Medulla oblongata (tissue), 1 donor: ENCODE results near the gene TIAL1.
"Not testable (repeated sequence)": the region's sequence is repeated elsewhere in the genome, so short reads cannot be mapped to it uniquely, and the experiment has no call there.

Source experiments
- DNase-seq: peaks from one replicate; pipeline ENCODE4 v3.0.0-alpha.2; 2015; ENCODE audit errors: extremely low spot score

Gene TIAL1

DNA sequence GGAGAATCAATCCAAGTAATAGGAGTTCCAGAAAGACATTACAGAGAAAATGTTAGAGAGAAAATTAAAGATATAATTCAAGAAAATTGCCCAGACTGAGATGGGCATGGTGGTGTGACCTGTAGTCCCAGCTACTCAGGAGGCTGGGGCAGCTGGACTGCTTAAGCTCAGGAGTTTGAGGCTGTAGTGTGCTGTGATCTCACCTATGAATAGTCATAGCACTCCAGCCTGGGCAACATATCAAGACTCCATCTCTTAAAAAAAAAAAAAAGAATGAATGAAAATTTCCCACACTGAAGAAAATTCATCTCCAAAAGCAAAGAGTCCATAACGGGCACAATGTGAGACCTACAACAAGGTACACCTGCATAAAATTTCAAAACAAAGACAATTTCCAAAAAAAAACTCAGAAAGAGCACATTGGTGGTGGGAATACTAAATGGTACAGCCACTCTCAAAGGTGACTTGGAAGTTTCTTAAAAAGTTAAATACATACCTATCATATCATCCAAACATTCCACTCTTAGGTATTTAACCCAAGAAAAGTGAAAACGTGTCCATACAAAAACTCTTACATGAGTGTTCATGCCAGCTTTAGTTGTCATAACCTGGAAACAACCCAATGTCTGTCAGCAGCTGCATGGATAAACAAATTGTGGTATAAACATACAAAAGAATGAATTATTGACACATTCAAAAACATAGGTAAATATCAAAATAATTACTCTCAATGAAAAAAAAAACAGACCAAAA is 47.3 kb downstream of the TIAL1 start:
- DNase-seq, result no peak

DNA sequence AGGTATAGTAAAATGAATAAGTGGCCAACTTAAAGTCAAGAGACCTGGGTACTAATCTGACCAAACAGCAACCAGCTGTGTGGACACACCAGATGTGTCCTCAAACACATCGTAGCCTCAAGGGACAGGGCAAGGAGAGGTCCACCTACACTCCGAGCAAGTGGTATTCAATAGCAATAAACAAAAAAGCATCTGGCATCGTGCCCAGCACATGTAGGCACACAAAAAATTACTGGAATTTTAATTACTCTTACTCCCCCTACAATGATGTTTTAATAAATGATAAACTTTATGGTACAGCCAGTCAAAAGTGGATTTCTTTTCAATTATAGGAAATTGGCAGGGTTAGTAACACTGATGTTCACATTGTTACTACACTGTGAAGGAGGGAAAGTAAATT is 50.8 kb downstream of the TIAL1 start:
- DNase-seq, result no peak

DNA sequence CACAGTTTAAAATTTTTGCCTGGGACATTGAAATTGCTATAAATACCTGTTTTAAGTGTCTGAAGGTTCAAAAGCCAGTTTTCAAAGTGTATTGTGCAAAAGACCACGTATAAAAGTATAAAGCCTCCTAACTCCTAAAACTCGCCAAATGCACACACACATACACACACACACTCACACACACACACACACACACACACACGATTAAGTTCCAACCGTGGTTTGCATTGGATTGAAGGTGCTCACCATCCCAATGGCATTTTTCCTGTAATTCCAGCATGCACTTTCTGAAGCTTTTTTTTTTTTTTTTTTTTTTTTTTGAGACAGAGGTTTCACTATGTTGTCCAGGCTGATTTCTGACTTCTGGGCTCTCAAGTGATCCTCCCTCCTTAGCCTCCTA is 51.5 kb downstream of the TIAL1 start:
- no peak for DNase-seq

DNA sequence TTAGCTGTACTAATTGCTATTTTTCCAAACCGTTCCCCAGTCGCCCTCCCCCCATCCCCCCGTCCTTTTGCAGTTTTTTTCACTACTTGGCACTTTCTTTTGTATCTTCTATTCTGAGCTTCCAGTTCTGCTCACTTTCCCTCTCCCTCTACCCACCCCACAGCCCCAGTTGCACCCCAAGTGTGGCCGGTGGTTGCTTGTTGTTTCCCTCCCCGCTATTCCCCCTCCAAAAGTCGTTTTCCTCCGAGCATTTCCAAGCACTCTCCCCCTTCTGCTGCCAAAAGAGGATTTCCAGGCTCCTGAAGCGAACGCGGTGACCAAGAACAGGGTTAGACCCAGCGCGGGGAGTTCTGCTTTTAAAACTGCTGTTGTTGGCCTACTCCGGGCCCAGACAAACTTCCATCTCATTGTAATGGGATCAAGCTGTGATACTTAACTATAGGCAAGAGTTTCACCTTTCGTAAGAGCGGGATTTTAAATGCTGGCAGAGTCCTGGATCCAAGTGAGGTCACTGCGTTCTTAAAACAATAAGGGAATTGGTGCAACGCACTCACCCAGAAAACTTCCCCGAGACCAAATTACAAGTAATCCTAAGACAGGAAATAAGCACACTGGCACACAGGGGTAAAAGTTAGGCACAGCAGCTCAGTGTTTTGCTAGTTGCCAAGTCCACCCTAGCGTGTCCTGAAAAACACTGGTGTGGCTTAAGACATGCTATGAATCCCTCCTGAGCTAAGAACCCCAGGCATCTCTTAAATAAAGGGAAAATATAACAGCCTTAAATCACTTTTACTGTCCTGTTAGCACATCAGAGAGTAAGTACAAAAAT is 52.7 kb downstream of the TIAL1 start:
- DNase-seq, result peak; percentile 19

DNA sequence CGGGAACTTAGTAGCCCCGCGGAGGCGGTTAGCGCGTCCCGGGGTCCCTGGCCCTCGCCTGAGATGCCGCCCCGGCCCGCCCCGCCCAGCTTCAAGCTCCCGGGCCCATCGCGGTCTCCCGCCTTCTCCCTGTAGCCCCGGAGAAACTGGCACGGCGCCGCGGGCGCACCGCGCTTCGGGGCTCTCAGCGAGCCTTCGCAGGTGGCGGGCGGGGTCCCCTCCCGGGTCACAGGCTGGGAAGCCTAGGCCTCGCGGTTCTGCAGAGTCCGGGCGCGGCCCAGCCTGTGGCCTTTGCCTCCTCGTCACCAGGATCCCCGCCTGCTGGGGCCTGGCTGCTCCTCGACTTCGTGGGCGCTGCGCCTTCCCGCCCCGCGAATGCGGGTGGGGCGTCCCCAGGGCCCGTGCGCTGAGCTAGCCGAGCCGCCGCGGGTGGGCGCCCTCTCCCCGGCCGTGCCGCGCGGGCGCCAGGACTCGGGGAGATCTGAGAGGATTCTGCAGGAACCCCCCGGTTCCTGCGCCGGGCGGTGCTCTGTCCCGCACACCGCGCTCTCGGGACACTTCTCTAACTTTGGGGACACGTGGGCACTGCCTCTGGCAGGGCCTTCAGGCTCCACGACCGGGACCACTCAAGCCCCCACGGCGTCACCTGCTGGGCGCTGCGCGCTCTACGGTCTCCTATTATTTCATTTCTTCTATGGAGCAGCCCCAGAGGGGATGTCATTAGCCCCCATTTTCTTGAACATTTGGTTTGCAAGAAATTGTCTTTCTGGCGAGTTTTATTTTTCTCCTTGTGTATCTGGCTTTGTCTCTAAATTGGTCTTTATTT is 53.6 kb downstream of the TIAL1 start:
- DNase-seq, result peak; percentile 56

DNA sequence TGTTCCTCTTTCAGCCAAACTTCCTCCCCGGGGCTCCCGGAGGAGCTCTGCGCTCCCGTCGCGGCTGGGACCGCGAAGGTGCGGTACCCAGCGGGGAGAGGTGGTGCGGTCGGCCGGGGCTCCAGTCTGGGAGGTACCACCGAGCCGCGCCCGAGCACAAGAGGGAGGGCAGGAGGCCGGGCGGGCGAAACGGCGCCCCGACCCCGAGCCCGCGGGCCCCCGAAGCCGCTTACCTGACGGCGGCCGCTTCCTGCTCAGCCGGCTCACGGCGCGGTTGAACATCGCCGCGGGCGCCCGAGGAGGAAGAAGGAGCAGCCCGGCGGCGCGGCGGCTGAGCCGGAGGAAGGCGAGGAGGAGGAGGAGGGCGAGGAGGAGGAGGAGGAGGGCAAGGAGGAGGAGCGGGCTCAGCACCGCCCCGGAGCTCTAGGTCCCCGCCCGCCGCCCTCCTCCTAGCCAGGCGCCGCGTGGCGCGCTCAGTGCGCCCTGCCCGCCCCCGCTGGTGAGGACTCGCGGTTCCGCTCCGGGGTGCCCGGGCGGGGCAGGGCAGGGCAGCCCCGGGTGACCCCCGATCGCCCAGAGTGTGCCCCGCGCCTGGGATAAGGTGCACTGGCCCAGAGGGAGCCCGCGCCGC is 54.3 kb downstream of the TIAL1 start, which contains the start of gene RGS10:
Gene RGS10, minus strand, starts transcription at position 363 of the 631 bp plus-strand sequence. Its CDS starts 81 bp downstream, at position 282.
- peak; percentile 75 for DNase-seq

DNA sequence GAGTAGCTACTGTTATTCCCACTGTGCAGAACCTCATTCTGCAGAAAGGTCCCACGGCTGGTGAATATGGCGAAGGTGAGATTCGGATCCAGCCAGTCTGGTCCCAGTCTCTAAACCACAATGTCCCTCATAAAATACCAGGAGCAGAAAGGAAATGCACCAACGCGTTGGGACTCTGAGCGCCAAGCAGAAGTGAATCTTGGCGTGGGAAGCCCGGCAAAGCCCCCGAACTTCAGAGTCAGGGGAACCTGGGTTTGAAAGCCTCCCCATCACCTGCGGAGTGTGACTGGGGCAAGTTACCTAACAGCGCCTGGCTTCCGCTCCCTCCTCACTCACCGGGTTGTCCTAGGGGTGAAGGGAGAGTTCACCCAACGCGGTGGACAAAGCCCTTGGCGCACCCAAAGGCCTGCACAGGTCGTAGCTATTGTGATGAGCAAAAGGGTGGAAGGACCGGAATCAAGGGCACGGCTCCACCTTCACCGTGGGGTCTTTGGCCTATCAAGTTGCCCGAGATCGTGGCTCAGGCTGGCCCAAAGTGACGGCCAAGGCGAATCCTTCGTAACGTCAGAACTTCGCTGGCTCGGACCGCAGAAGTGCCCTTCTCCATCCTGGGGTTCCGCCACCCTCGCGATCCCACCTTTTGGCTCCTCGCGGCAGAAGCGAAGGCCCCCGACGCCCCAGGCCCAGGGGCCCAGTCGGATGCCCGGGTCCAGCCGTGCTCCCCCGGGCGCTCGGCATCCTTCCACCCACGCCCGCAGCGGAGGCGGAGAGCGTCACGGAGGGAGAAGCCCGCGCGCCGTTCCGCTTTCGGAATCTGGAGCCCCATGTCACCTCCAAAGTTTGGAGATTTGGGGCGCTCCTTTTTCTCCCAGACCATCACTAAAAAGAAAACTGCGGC is 55.1 kb downstream of the TIAL1 start:
- peak; percentile 28 for DNase-seq

DNA sequence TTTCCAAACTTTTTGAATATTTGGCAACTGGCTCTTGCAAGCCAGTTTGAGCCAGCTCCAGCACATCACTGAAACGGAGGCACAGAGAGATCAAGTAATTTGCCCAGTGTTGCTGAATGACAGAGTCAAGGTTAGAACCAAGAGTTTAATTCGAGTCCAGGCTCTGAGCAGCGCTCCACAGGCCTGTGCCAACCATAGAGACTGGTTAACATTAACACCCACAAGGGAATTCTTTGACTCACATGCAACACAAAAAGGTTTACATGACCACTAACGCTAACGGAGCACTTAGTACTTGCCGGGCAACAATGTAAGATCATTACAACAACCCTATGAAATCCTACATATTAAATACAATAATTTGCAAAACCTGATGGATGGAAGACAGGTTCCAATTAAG is 55.7 kb downstream of the TIAL1 start:
- no peak for DNase-seq

DNA sequence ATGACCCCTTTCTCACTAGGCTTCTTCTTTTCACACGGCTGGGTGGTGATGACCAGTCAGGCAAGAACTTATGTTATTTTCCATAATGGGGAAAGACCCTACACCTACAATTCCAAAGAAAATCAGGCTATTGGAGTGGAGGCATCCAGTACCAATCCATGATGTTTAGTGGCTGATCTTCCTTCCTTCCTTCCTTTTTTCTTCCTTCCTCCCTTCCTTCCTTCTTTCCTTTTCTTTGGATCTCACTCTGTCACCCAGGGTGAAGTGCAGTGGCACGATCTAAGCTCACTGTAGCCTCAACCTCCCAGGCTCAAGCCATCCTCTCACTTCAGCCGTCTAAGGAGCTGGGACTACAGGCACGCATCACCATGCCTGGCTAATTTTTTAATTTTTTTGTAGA is 56.7 kb downstream of the TIAL1 start:
- no peak for DNase-seq

DNA sequence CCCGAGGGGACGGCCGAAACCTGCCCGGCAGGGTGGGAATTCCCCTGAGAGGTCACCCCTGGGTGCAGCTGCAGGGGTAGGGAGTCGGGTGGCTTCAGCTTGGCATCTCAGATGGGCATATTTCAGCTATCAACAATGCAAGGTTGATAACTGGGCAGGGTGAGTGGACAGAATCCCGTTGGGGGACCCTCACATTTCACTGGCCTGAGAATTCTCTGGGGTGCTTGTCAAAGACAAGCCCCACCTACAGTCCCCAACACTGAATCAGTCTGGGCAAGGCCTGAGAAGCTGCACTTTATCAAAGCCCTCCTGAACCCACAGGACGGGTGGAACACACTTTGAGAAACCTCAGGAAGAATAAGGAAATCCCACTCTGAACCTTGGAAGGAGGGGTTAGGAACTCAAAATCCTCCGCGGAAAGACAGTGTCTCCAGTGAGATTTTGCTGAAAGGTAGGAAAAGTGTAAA is 57.4 kb downstream of the TIAL1 start:
- DNase-seq, result no peak

DNA sequence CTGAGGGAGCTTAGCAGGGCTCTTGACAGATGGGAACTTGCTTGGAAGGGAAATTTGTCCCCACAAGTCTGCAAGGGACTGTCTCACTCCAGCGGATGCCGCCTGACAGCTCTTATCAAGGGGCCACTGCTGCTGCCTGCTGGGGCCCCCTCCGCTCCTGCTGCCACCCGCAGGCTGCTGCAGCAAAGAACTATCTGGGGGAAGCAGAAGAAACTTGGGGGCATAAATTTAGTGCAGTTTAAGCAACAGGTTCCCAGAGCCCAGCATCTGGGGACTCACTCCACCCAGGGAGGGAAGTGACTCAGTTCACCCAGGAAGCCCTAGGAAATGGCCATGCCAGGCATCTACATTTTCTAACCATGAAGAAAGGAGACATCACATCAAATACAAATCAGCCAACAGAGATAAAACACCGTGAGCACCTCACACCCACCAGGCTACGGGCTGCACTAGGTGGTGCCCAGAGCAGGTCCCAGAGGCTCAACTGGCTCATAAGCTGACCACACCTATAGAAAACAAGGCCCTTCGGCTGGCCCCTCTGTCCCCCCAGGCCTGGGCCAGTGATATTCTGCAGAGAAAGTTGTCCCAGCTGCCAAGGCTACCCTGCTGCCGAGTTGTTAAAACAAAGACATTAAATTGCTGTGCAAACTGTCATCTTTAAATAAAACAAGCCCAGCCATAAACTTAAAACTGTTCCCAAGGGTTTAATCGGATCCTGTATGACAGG is 58.0 kb downstream of the TIAL1 start:
- DNase-seq, result no peak

DNA sequence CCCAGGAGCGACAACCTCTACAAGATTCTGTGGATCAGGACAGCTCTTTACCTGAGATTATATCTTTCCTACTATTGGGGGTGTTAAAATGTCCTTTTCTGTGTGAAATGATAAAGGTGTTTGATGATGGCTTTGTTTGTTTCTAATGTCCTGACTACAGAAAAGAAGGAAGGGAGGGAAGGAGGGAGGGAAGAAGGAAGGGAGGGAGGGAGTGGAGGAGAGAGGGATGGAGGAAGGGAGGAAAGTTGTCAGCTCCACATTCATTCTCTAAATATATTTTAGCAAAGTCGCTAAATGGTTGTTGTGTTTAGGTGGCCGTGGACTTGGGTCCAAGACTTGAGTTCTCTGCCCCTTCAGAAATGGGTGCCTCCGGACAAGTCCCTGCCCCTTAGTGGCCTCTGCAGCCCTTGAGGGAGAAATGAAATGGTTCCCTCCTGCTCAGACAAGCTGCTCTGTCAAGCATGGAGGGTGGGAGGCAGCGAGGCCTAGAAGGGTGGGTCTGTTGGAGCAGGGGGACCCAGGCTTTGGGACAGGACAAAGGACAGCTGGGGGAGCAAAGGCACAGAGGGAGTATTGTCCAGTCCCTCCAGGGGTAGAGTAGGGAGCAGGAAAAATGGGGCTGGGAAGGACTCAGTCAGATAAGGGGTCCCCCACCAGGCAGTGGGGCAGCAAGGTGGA is 58.7 kb downstream of the TIAL1 start:
- no peak for DNase-seq

DNA sequence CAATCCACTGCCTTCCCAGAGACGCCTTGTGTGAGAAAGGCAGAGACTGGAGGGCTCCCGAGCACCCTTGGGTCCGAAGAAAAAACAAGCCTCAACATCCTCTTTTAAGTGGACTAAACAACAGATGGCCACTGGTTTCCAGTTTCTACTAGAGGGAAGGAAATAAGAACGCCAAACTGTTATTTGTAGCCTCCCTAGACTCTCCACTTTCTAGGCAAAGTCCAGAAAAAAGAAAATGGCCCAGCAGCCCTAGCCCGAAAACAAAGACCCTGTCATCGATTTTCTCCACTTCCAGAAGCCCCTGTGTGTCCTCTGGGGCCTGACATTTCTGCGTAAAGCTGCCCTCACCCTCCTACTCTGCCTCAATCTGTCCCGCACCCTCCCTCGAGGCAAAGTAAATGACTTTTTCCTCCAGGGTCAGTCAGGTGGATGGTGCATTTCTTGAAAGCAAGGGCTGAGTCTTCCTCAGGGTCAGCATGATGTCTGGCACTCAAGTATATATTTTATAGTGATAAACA is 60.2 kb downstream of the TIAL1 start:
- peak; percentile 66 for DNase-seq

DNA sequence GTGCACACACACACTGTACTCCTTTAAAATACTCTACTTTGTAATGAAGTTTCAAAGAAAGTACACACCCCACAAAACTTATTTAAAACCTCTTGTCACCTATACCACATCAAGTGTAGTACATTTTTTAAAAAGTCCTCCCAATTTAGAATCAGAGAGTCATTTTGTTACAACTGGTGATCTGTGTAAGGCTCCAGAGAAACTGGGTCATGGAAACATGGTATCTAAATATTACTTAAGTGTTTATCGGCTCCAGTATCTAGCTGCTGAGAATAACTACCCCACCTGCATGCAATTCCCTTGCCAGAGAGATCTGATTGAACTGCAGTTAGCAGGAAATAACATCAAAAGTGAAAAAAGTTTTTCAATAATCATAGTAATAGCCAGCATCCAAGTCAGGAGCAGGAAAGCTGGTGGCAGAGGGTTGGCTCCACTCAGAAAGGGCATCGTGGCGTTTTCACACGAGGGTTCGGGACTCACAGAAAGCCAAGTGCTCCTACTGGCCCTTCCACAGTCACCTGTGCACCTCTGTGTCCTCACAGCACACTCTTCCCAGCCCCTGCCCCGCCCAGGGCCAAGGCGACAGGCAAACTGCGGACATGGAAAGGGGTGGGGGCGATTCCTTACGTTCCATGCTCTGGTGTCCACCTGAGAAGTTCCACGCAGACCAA is 60.8 kb downstream of the TIAL1 start:
- DNase-seq, result no peak

DNA sequence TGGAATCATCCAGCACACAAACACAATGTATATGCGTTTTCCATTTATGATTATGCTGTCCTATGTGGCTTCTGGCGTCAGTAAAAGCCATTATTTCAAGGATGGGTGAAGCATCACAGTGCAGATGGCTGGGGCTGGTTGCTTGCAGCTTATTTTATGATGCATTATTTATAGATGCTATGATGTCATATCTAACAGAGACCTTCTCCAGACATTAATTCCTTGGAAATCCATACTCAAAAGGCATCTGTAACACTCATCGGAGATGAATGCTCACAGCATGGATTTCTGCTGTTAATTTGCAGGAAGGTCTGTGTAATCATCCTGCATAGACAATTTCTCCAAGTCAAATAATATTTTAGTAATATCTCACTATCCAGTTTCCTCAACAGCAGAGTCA is 61.5 kb downstream of the TIAL1 start:
- DNase-seq, result no peak

DNA sequence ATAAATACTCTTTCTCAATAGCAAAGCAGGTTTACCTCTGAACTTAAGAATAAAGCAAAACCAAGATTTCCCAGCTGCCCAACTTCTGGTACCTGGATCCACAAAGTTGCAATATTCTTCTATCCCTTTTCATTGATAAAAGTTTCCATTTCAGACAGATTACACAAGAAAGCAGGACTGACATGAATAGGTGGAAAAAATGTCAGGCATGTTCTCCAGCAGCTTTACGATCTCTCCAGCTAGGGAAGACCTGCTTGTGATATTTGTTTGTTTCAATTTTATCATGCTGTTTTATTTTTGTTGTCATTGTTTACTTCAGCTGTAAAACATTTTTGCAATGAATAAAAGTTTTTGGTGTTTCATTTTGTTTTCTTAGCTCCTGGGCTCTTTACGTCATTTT is 63.3 kb downstream of the TIAL1 start:
- DNase-seq, result no peak

DNA sequence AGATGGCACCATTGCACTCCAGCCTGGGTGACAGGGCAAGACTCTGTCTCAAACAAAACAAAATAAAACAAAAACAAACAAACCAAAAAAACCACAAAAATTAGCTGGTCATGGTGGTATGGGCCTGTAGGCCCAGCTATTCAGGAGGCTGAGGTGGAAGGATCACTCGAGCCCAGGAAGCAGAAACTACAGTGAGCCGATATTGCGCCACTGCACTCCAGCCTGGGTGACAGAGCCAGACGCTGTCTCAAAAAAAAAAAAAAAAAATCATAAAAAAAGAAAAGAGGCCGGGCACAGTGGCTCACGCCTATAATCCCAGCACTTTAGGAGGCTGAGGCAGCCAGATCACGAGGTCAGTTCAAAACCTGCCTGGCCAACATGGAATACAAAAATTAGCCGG is 64.0 kb downstream of the TIAL1 start:
- not testable (repeated sequence) for DNase-seq

DNA sequence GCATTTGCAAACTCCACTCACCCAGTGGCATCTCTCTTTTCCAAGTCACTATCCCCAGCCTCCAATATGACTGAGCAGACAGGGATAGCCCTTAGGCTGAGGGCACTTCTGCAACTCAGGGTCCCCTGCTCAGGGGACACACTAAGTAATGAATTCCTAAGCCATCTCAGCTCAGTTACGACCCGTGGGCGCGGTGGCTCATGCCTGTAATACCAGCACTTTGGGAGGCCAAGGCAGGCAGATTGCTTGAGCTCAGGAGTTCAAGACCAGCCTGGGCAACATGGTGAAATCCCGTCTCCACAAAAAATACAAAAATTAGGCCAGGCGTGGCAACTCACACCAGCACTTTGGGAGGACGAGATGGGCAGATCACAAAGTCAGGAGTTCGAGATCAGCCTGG is 64.5 kb downstream of the TIAL1 start:
- DNase-seq, result not testable (repeated sequence)
